T-helper 22 cell (primary cell): ENCODE data around the gene THSD4.
"Not testable (repeated sequence)": the region's sequence is repeated elsewhere in the genome, so short reads cannot be mapped to it uniquely, and the experiment has no call there.

ENCODE experiments used
- DNase-seq: peaks from one replicate; pipeline ENCODE4 v3.0.0-alpha.2; 2020; ENCODE audit warnings: low read depth

Gene THSD4

GRCh38 chr15:71294911-71295602 is 179.8 kb downstream of the THSD4 start:
- no peak for DNase-seq

GRCh38 chr15:71295603-71296314 is 180.5 kb downstream of the THSD4 start:
- no peak for DNase-seq

- DNase-seq: no peak
These were observed 181.0 kb downstream of the THSD4 start for GRCh38 chr15:71296315-71296679.

- no peak for DNase-seq
These were observed 186.8 kb downstream of the THSD4 start for GRCh38 chr15:71301958-71302621.

- no peak for DNase-seq
These were observed 187.7 kb downstream of the THSD4 start for GRCh38 chr15:71302861-71303410.

GRCh38 chr15:71303977-71304376 is 188.7 kb downstream of the THSD4 start:
- DNase-seq: no peak

GRCh38 chr15:71304681-71305080 is 189.4 kb downstream of the THSD4 start:
- DNase-seq: no peak

GRCh38 chr15:71306538-71306937 is 191.3 kb downstream of the THSD4 start:
- no peak for DNase-seq

- no peak for DNase-seq
These were observed 197.0 kb downstream of the THSD4 start for GRCh38 chr15:71312194-71312708.

- DNase-seq: no peak
These were observed 197.6 kb downstream of the THSD4 start for GRCh38 chr15:71312731-71313460.

- DNase-seq: no peak
These were observed 198.5 kb downstream of the THSD4 start for GRCh38 chr15:71313806-71314205.

GRCh38 chr15:71314956-71315537 is 199.8 kb downstream of the THSD4 start:
- no peak for DNase-seq

GRCh38 chr15:71316911-71317310 is 201.6 kb downstream of the THSD4 start:
- no peak for DNase-seq

- not testable (repeated sequence) for DNase-seq
These were observed 204.2 kb downstream of the THSD4 start for GRCh38 chr15:71319424-71319823.

- no peak for DNase-seq
These were observed 204.7 kb downstream of the THSD4 start for GRCh38 chr15:71319935-71320334.

- no peak for DNase-seq
These were observed 207.8 kb downstream of the THSD4 start for GRCh38 chr15:71323082-71323481.

- no peak for DNase-seq
These were observed 208.3 kb downstream of the THSD4 start for GRCh38 chr15:71323584-71323983.

GRCh38 chr15:71325481-71325880 is 210.2 kb downstream of the THSD4 start:
- DNase-seq: no peak

- DNase-seq: no peak
These were observed 213.2 kb downstream of the THSD4 start for GRCh38 chr15:71328453-71328852.

GRCh38 chr15:71329041-71329440 is 213.8 kb downstream of the THSD4 start:
- DNase-seq: no peak

GRCh38 chr15:71329497-71330260 is 214.4 kb downstream of the THSD4 start:
- DNase-seq: no peak
